Uterus (tissue), 4 donors: Measurements from ENCODE around the gene DMTF1. TPM values are rescaled to one million over a fixed set of nuclear protein-coding genes. Genes with fewer than 3 reads are reported as not detected.

Experiments used
- DNase-seq, 2 donors: peaks; one replicate each; pipeline ENCODE4 v3.0.0-alpha.2; 2019 to 2020
- H3K27ac ChIP-seq, 2 donors: fragments of 200-600 bp; sonication (generic); 1 replicate in 1 of 2; 2 replicates in 1 of 2; pipeline ENCODE4 v1.5.1; 2016 to 2018
- H3K27me3 ChIP-seq, 2 donors: fragments of 200-600 bp; sonication (generic); one replicate each; pipeline ENCODE4 v1.5.1; 2018 to 2019; ENCODE audit warnings: control low read depth in 1 of 2
- H3K36me3 ChIP-seq, 2 donors: fragments of 200-600 bp; sonication (generic); one replicate each; pipeline ENCODE4 v1.5.1; 2019; ENCODE audit warnings: control low read depth in 1 of 2
- H3K4me1 ChIP-seq, 2 donors: fragments of 200-600 bp; sonication (generic); one replicate each; pipeline ENCODE4 v1.5.1; 2018 to 2019; ENCODE audit warnings: control low read depth in 1 of 2
- H3K4me3 ChIP-seq, 2 donors: fragments of 200-600 bp; sonication (generic); 1 replicate in 1 of 2; 2 replicates in 1 of 2; pipeline ENCODE4 v1.5.1; 2018 to 2019; ENCODE audit warnings: mild to moderate bottlenecking in 1 of 2
- H3K9me3 ChIP-seq, 2 donors: fragments of 200-600 bp; sonication (generic); one replicate each; pipeline ENCODE4 v1.5.1; 2019; ENCODE audit warnings: control low read depth in 1 of 2
- POLR2A ChIP-seq, 2 donors: fragments of 450-650 bp; IDR thresholded peaks; one replicate each; pipeline ENCODE4 v1.6.1; 2016; ENCODE audit warnings: antibody characterized with exemption in 2 of 2, mild to moderate bottlenecking in 1 of 2, moderate library complexity in 1 of 2
- intact Hi-C: fragments of 100-400 bp; cut with DNase I; formaldehyde crosslinking; loops from one replicate; pipeline ENCODE4 v1.15.1; 2023; ENCODE audit warnings: low total_unique reads
- total RNA-seq, 4 donors: library from RNA; depleted of rRNA in 3 of 4; stranded (reverse); fragments of >200 nt in 3 of 4; gene quantifications; one replicate each; pipeline versions ENCODE4 v1.1.0 to v1.2.4, GENCODE V29; 2014 to 2023
- TF ChIP-seq, protein P1 (sequence below), 4 experiments: fragments of 200-600 bp in 2 of 4; fragments of 450-650 bp in 2 of 4; sonication (generic) in 2 of 4; IDR thresholded peaks; one replicate each; pipeline ENCODE4 v1.5.1; 2016 to 2019; ENCODE audit warnings: antibody characterized with exemption in 4 of 4, mild to moderate bottlenecking in 2 of 4, moderate library complexity in 1 of 4
- donor health status: DM: yes; HTN: yes; CAD: no.

DMTF1 gene
- total RNA-seq, 4 donors from 2014 or later = 36.2 to 193 (median 138) TPM

DNA sequence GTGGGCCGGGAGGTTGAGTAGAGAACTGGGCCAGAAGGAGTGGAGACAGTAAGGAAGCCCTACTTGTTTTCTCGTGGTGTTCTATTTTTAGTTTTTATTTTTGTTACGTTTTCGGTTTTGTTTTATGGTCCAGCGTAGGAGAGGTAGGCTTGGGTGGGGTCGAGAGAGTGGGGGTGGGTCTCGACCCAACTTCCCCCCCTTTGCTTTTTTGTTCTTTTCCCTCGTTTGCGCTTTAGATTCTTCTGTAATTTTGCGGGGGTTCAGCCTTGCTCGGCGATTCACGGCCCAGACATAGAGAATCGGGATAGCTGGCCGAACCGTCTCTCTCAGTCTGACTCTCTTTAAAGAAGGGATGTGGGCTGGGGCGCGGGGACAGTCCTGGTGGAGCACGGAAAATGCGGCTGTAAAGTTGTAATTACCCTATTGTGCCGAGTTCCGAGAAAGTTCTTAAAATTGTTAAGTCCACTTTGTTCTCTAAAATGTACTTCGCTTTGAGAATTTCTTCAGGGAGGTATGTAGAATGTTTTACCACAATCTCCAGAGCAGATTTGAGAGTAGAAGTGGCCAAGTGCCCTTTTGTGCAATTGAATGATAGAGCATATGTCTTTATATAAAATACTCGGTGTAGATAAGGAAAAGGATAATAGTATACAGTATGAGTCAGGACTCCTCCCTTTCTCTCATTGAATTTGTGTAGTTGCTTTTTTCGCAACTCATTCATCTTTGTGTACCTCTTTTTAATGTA lies 816 bp downstream of the DMTF1 start:
- Histone ChIP-seq H3K27me3 (no peaks in the 10 kb centered on the region), H3K36me3 (no peaks in the 10 kb centered on the region), H3K4me1 (peaks cover 0 to 14% of the 10 kb centered on the region in 2 donors), H3K4me3 (peak overlapping the region; percentile 65 to 96), H3K27ac (peak overlapping the region; percentile 96 to 98), H3K9me3 (no peaks in the 10 kb centered on the region)
- peak in 1 of 2 donors; percentile 25 for DNase-seq
- no peak for TF ChIP-seq POLR2A (IDR thresholded peaks at IDR 0.05)
- TF ChIP-seq, protein P1, sequence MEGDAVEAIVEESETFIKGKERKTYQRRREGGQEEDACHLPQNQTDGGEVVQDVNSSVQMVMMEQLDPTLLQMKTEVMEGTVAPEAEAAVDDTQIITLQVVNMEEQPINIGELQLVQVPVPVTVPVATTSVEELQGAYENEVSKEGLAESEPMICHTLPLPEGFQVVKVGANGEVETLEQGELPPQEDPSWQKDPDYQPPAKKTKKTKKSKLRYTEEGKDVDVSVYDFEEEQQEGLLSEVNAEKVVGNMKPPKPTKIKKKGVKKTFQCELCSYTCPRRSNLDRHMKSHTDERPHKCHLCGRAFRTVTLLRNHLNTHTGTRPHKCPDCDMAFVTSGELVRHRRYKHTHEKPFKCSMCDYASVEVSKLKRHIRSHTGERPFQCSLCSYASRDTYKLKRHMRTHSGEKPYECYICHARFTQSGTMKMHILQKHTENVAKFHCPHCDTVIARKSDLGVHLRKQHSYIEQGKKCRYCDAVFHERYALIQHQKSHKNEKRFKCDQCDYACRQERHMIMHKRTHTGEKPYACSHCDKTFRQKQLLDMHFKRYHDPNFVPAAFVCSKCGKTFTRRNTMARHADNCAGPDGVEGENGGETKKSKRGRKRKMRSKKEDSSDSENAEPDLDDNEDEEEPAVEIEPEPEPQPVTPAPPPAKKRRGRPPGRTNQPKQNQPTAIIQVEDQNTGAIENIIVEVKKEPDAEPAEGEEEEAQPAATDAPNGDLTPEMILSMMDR (IDR thresholded peaks at IDR 0.05) = no peak
- intact Hi-C loops = no loop called here

DNA sequence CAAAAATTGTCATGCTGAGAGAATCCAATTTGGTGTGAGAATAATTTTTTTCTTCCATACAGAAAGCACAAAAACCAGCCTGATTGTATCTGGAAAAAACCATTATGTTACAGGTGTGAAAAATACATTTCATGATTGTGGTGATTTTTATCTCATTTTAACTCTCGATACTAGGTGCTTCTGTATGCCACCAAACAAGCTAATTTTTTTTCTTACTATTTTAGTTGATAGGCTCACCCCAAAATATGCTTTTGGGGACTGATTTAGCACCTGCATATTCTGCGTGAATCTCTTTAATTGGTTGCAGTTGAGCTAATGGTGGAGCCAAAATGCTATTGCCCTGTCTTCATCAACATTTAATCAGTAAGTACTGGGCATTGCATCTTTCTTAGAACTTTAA lies 1.9 kb downstream of the DMTF1 start:
- no peak for DNase-seq
- no peaks in the 10 kb centered on the region for H3K27me3 ChIP-seq
- TF ChIP-seq POLR2A (IDR thresholded peaks at IDR 0.05) = no peak
- no peaks in the 10 kb centered on the region for H3K36me3 ChIP-seq
- H3K27ac ChIP-seq = peak overlapping the region; percentile 96 to 98
- intact Hi-C loops = no loop called here
- peak overlapping the region in 1 of 2 donors; percentile 96 for H3K4me3 ChIP-seq
- no peaks in the 10 kb centered on the region for H3K9me3 ChIP-seq
- H3K4me1 ChIP-seq = peaks cover 0 to 14% of the 10 kb centered on the region in 2 donors

DNA sequence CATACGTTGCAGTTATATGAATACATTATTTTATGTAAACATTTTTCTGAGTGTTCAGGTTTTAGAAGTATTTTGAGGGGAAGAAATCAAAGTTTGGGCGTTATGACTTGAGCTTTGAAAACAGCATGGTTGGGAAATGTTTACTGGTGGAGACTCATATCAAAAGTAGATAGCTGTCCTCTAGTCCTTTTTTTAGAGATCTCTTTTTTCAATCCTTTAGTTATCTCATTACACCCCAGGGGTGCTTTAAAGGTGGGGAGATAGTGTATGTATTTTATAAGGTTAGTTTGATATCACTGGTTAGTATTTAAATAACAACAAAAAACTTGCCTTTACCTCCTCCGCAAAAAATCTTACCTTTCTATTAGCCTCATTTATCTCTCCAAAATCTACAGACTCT lies 2.3 kb downstream of the DMTF1 start:
- Histone ChIP-seq H3K27ac (no peak overlapping the region), H3K4me1 (peaks cover 0 to 14% of the 10 kb centered on the region in 2 donors), H3K4me3 (peak overlapping the region in 1 of 2 donors; percentile 96), H3K27me3 (no peaks in the 10 kb centered on the region), H3K36me3 (no peaks in the 10 kb centered on the region), H3K9me3 (no peaks in the 10 kb centered on the region)
- no peak for DNase-seq
- TF ChIP-seq POLR2A (IDR thresholded peaks at IDR 0.05) = no peak
- TF ChIP-seq, protein P1 (IDR thresholded peaks at IDR 0.05) = no peak
- intact Hi-C loops = no loop called here

DNA sequence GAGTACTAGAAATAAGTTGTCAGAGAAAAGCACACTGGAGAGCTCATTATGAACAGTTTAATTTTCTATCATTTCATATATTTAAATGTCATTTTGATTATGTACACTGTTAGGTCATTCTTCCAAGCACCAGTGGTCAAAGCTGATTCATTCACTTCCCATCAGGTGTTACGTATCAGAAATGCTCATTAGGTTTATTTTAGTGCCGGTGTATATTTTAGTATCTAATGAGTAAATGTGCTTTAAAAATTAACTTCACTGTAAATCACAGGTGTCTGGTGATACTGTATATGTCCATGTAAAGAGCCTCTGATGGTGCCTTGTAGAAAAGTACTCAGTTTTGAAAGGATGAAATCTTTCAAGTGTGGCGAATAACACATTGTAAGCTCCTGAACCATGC lies 3.5 kb downstream of the DMTF1 start:
- Histone ChIP-seq H3K27ac (no peak overlapping the region), H3K27me3 (no peaks in the 10 kb centered on the region), H3K36me3 (no peaks in the 10 kb centered on the region), H3K9me3 (no peaks in the 10 kb centered on the region), H3K4me1 (peaks cover 0 to 14% of the 10 kb centered on the region in 2 donors), H3K4me3 (no peak overlapping the region)
- intact Hi-C loops = no loop called here
- TF ChIP-seq, protein P1 (IDR thresholded peaks at IDR 0.05) = no peak
- TF ChIP-seq POLR2A (IDR thresholded peaks at IDR 0.05) = no peak
- no peak for DNase-seq

DNA sequence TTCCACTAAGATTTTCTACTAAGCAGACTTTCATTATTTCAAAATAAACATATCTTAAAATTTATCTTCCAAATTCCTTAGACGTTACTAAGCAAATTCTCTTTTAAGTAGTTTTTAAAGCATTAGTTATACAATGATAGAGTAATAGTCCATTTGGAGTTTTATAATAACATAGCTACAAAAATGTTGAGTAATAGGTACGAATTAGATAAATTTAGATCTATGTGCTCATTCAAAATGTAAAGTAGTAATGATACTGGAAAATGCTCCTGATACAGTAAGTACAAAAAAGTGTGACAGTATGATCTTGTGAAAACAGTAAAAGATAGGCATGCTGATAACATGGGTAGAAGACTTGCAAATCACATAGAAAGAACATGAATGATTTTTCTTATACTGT lies 4.5 kb downstream of the DMTF1 start:
- no peak for DNase-seq
- Histone ChIP-seq H3K36me3 (no peaks in the 10 kb centered on the region), H3K4me1 (peaks cover 0 to 14% of the 10 kb centered on the region in 2 donors), H3K4me3 (no peak overlapping the region), H3K27ac (no peak overlapping the region), H3K27me3 (no peaks in the 10 kb centered on the region), H3K9me3 (no peaks in the 10 kb centered on the region)
- intact Hi-C loops = no loop called here
- TF ChIP-seq POLR2A (IDR thresholded peaks at IDR 0.05) = no peak
- TF ChIP-seq, protein P1 (IDR thresholded peaks at IDR 0.05) = no peak
